Stimulated activated memory B cell treated with anti-CD40 and anti-IgM and Interleukin-4, amounts not matched to agents 10 μg/mL and 1 μg/mL and 100 μg/mL, for 72 hours (primary cell): ENCODE data around the gene GRAMD1B.
"Not testable (repeated sequence)": the region's sequence is repeated elsewhere in the genome, so short reads cannot be mapped to it uniquely, and the experiment has no call there.

Source experiments
- ATAC-seq: fragments of 150-1000 bp; cut with Tn5 transposase; 2 replicates; pipeline ENCODE4 v1.10.0; 2021
- H3K27ac Mint-ChIP-seq: one replicate; pipeline ENCODE4 v1.8.0; 2022; ENCODE audit warnings: mild to moderate bottlenecking, mixed read lengths
- H3K27me3 Mint-ChIP-seq: one replicate; pipeline ENCODE4 v1.8.0; 2022; ENCODE audit warnings: mixed read lengths
- H3K36me3 Mint-ChIP-seq: one replicate; pipeline ENCODE4 v1.8.0; 2022; ENCODE audit warnings: mixed read lengths
- H3K4me1 Mint-ChIP-seq: one replicate; pipeline ENCODE4 v1.8.0; 2022; ENCODE audit warnings: mixed read lengths
- H3K4me3 Mint-ChIP-seq: one replicate; pipeline ENCODE4 v1.8.0; 2022; ENCODE audit warnings: mild to moderate bottlenecking, moderate library complexity, mixed read lengths
- H3K9me3 Mint-ChIP-seq: one replicate; pipeline ENCODE4 v1.8.0; 2022; ENCODE audit warnings: mixed read lengths

GRAMD1B gene

DNA sequence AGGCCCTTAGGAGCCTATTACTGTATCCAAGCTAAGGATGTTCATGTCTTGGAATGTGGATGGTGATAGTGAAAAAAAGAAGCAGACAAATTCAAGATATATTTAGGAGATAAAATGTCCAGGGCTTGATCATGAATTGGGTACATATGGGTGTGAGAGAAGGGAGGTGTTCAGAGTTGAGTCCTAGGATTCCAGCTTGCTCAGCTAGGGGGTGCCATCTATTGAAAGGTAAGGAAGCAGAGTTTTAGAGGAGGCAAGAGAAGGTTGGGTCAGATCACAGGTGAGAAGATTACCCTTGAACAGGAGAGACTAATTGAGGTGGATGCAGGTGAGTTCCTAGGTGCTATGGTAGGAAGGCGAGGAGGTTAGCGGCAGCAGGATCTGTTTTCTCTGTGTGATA lies 60.5 kb downstream of the GRAMD1B start:
- no peak for ATAC-seq
- Mint-ChIP-seq H3K4me3 (no peak overlapping the region), H3K36me3 (no peaks in the 10 kb centered on the region), H3K9me3 (no peaks in the 10 kb centered on the region), H3K4me1 (no peaks in the 10 kb centered on the region), H3K27me3 (peaks cover 3% of the 10 kb centered on the region), H3K27ac (no peak overlapping the region)

DNA sequence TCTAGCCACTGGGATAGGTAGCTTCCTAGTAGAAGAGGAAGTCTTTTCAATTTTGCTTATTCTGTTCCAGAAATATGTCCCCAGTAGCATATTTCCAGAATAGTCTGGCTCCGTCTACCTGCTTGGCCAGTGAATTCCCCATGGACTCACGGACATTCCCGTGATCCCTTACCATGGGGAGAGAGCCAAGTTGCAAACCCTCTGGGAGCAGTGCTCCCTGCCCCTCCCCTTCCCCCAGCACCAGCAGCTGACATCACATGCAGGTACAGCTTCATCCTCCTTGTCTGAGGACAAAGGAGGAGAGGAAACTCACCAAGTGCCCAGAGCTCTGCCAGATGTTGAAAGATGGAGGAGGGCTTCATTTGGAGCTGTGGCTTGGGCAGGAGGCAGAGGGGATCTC lies 61.2 kb downstream of the GRAMD1B start:
- no peak for ATAC-seq
- Mint-ChIP-seq H3K4me1 (no peaks in the 10 kb centered on the region), H3K4me3 (no peak overlapping the region), H3K36me3 (no peaks in the 10 kb centered on the region), H3K27me3 (peaks cover 10% of the 10 kb centered on the region), H3K27ac (no peak overlapping the region), H3K9me3 (no peaks in the 10 kb centered on the region)

DNA sequence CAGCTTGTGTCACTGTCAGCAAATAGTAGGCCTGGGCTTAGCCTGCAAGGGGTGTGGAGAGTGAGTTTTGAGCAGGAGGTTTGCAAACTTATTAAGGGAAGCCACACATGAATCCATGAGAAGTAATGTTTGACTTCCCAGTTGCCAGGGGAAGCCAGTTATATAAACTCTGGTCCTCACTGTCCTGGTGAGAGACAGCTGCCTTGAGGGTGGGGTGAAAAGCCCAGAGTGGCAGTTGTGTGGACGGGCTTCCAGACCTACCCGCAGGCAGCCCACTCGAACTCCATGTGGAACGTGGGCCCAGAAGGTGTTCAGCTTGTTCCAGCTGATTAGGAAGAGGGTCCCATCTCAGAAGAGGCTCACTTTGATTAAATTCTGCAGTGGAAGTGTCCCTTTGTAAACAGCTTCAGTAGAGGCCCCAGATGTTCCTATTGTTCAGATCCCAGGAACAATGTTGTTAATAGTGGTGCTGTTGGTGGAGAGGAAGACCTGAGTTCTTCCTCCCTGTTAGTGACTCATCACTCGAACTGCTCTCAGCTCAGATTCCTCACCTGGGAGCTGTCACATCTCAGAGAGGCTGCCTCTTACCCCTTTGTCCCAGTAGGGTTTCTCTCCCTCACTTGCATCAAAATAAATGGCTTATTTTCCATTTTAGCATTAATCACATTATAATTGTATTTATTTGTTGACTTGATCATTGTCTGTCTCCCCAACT lies 63.4 kb downstream of the GRAMD1B start:
- H3K27me3 Mint-ChIP-seq = peaks cover 14% of the 10 kb centered on the region
- ATAC-seq = no peak
- no peaks in the 10 kb centered on the region for H3K36me3 Mint-ChIP-seq
- H3K4me1 Mint-ChIP-seq = no peaks in the 10 kb centered on the region
- no peaks in the 10 kb centered on the region for H3K9me3 Mint-ChIP-seq
- H3K4me3 Mint-ChIP-seq = no peak overlapping the region
- no peak overlapping the region for H3K27ac Mint-ChIP-seq

DNA sequence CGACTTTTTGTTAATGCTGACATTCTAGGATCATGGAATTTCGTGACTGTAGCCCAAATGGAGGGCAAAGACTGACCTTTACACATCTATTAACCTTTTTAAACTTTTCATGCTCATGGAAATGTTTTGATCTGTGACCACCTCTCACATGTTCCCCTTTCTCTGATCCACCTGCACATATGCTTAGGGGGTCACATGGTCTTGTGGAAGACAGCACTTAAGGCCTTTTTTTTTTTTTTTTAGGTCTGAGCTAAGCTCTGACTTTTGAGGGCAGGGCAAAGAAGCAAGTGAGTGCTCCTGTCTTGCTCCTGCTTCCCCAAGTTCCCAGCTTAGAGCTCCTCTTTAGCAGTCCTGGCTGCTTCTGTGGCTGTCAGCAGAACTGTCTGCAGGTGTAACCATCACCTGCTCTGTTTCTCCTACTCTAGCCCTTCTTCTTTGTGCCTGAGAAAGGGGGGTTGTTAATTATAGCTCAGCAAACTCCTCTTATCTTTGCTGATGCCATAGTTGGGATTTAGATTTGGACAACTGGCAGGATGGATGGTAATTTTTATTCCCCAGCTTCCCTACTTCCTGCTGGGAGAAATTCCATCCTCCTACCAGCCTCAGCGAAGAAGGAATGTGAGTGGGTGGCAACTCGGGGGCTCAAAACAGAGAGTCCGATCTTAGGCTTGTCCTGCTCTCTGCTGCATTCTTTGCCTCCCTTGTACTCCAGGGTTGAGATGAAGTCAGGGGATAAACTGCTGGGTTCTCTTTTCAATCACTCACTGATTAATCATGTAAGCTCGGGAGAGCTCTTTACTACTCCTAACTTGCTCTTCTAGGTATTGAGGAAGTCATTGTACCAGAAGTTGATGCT lies 64.4 kb downstream of the GRAMD1B start:
- Mint-ChIP-seq H3K4me1 (no peaks in the 10 kb centered on the region), H3K36me3 (no peaks in the 10 kb centered on the region), H3K27ac (no peak overlapping the region), H3K9me3 (no peaks in the 10 kb centered on the region), H3K4me3 (no peak overlapping the region), H3K27me3 (peaks cover 14% of the 10 kb centered on the region)
- ATAC-seq = no peak

GRCh38 chr11:123504401-123504800 lies 74.3 kb downstream of the GRAMD1B start:
- Mint-ChIP-seq H3K36me3 (no peaks in the 10 kb centered on the region), H3K27me3 (no peaks in the 10 kb centered on the region), H3K4me1 (no peaks in the 10 kb centered on the region), H3K9me3 (no peaks in the 10 kb centered on the region), H3K27ac (no peak overlapping the region), H3K4me3 (no peak overlapping the region)
- no peak for ATAC-seq

GRCh38 chr11:123505546-123506299 lies 75.7 kb downstream of the GRAMD1B start:
- no peak for ATAC-seq
- H3K27me3 Mint-ChIP-seq = peaks cover 3% of the 10 kb centered on the region
- H3K9me3 Mint-ChIP-seq = no peaks in the 10 kb centered on the region
- no peak overlapping the region for H3K27ac Mint-ChIP-seq
- H3K4me1 Mint-ChIP-seq = no peaks in the 10 kb centered on the region
- H3K36me3 Mint-ChIP-seq = no peaks in the 10 kb centered on the region
- no peak overlapping the region for H3K4me3 Mint-ChIP-seq

DNA sequence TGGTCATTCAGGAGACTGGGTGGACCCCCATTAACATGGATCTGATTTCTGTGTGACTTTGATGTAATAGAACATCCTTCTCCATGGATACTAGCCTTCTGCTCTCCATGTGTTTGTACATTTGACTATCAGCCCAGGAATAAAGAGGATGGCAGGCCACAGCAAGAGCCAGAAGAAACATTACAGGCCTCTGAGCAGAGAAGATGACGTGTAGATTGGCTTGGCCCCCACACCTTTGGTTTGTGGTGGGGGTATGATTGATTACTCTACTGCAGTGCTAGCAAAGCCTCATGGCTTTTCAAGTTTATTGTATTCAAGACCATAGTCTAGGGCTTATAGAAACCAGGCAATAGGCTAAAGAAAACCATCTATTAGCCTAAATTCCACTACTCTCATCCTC lies 77.0 kb downstream of the GRAMD1B start:
- Mint-ChIP-seq H3K9me3 (no peaks in the 10 kb centered on the region), H3K4me3 (no peak overlapping the region), H3K27ac (no peak overlapping the region), H3K4me1 (peaks cover 6% of the 10 kb centered on the region), H3K27me3 (peaks cover 11% of the 10 kb centered on the region), H3K36me3 (no peaks in the 10 kb centered on the region)
- no peak for ATAC-seq

- Mint-ChIP-seq H3K27me3 (peaks cover 23% of the 10 kb centered on the region), H3K4me3 (no peak overlapping the region), H3K27ac (no peak overlapping the region), H3K9me3 (no peaks in the 10 kb centered on the region), H3K36me3 (no peaks in the 10 kb centered on the region), H3K4me1 (peaks cover 6% of the 10 kb centered on the region)
- no peak for ATAC-seq
These were observed 79.9 kb downstream of the GRAMD1B start for GRCh38 chr11:123509737-123510578.

DNA sequence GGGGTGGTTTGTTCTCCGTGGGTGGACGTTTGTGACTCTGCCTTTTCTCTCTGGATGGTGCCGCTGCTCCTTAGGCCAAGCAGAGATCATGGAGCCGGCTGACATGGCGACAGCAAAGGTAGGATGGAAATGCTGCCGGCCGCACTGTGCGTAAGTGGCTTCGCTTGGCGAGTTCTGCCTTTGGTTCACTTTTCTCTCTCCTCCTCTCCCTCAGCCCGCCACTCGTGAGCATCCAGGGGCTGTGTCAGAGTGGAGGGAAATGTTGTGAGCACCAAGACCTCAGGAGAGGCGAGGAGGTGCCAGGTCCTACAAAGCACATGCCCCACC lies 80.5 kb downstream of the GRAMD1B start:
- no peak overlapping the region for H3K4me3 Mint-ChIP-seq
- H3K9me3 Mint-ChIP-seq = no peaks in the 10 kb centered on the region
- ATAC-seq = no peak
- H3K36me3 Mint-ChIP-seq = no peaks in the 10 kb centered on the region
- peaks cover 6% of the 10 kb centered on the region for H3K4me1 Mint-ChIP-seq
- peaks cover 27% of the 10 kb centered on the region for H3K27me3 Mint-ChIP-seq
- no peak overlapping the region for H3K27ac Mint-ChIP-seq

DNA sequence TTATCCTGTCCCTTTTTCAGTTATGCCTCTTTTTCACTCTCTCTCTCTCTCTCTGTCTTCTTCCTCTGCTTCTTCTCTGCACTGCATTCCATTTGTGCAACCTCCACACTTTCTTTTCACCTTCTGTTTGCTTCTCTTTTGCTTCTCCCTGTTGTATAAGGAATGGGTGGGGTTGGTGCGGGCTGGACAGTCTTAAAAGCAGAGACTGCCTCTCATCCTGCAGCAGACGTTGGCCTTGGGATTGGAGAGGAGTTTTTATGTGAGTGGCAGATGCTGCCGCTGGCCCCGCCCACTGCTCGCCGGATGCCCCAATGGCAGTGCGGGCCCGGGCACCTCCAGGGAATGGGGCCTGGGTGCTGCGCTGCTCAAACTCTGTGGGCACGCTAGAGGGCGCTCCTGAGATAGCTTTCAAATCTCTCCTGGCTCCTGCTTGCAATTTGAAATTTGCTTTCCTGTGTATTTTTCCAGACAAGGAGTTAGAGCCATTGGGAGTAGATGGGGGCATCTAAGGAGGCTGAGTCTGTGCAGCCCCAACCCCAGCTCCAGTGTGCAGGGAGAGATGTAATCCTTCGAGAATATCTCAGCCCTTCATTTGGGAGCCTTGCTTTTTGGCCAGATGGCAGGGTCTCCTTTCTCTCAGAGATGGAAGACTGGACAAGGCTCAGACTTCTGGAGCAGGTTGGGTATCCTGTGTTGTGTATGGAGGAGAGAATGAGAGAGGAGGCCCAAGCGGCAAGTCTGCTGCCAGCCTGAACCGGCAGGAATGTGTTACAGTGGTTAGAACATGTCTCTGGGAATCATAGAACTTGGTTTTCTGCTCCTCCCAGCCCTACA lies 81.2 kb downstream of the GRAMD1B start:
- Mint-ChIP-seq H3K4me3 (no peak overlapping the region), H3K27ac (no peak overlapping the region), H3K27me3 (peaks cover 27% of the 10 kb centered on the region), H3K36me3 (no peaks in the 10 kb centered on the region), H3K9me3 (no peaks in the 10 kb centered on the region), H3K4me1 (peaks cover 6% of the 10 kb centered on the region)
- ATAC-seq = peak; percentile 83

- not testable (repeated sequence) for ATAC-seq, H3K4me3 Mint-ChIP-seq, H3K36me3 Mint-ChIP-seq, H3K9me3 Mint-ChIP-seq, H3K27ac Mint-ChIP-seq
- peaks cover 20% of the 10 kb centered on the region for H3K4me1 Mint-ChIP-seq
- peaks cover 44% of the 10 kb centered on the region for H3K27me3 Mint-ChIP-seq
These were observed 83.2 kb downstream of the GRAMD1B start for GRCh38 chr11:123513309-123513708.

DNA sequence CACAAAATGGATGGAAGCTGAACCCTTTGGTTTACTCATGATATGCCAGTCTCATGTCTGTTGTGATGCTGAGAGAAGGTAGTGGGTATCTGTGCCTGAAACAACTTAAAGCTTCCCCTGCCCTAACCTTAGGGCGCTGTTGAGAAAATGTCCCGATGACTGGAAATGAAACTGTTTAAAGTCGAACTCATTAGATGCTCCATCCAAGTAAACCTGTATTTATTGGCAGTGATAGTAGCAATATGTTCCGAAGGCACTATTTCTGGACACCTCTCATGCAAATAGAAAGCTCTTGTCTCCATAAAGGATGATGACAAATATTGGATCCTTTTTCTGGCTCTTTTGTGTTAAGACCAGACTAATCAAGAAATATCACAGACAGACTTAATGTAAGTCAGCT lies 86.2 kb downstream of the GRAMD1B start:
- peaks cover 17% of the 10 kb centered on the region for H3K4me1 Mint-ChIP-seq
- H3K36me3 Mint-ChIP-seq = no peaks in the 10 kb centered on the region
- no peak for ATAC-seq
- H3K27me3 Mint-ChIP-seq = peaks cover 52% of the 10 kb centered on the region
- no peak overlapping the region for H3K4me3 Mint-ChIP-seq
- H3K9me3 Mint-ChIP-seq = no peaks in the 10 kb centered on the region
- H3K27ac Mint-ChIP-seq = no peak overlapping the region

DNA sequence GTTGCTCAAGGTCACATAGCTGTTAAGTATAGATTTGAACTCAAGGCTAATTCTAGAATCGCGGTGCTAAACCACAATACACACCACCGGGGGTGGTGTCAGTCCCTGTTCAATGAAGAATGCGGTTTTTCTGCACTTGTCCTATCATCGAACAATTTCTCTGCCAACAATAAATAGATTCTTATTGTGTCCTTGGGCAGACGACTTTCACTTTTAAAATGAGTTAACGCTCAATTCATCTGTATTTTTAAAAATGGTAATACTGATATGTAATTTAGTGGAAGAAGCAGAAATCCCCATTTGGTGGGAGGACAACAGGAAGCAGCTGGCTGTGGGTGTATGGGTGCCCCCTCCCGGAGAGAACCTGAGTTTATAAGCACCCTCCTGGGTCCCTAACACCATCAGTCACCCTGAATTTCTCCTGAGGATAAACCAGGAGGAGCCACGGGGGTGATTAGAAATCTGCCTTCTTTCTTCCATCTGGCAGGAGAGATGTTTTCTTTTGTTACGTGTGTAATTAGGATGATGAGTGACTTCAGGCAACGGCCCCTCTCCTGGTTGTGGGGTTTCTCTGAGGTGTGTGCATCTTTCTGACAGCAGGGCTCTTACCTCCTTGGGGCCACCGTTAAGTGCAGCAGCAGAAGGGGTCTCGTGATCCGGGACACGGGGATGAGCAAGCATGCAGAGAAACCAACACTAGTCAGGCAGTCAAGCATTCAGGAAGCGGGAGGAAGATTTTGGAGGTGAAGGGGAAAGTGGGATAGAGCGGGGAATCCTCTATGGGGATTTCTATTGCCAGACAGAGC lies 87.7 kb downstream of the GRAMD1B start:
- Mint-ChIP-seq H3K4me1 (peaks cover 16% of the 10 kb centered on the region), H3K4me3 (peak overlapping the region; percentile 4), H3K9me3 (no peaks in the 10 kb centered on the region), H3K36me3 (no peaks in the 10 kb centered on the region), H3K27ac (peak overlapping the region; percentile 3), H3K27me3 (peaks cover 49% of the 10 kb centered on the region)
- ATAC-seq = peak; percentile 62
